Muscle layer of colon (tissue), 2 donors: ENCODE data around the gene GSS.
"Not testable (repeated sequence)": the region's sequence is repeated elsewhere in the genome, so short reads cannot be mapped to it uniquely, and the experiment has no call there.

Source experiments
- H3K27ac ChIP-seq: one replicate; pipeline ENCODE4 v1.7.0; 2013; ENCODE audit warnings: low read depth, mild to moderate bottlenecking, low read length, moderate library complexity
- H3K27me3 ChIP-seq, 2 donors: one replicate each; pipeline ENCODE4 v1.7.0; 2013; ENCODE audit warnings: low read length in 2 of 2, mild to moderate bottlenecking in 2 of 2; ENCODE audit not compliant: insufficient read depth in 2 of 2, control insufficient read depth in 1 of 2
- H3K36me3 ChIP-seq: one replicate; pipeline ENCODE4 v1.7.0; 2013; ENCODE audit warnings: mild to moderate bottlenecking, low read length; ENCODE audit not compliant: insufficient read depth
- H3K4me1 ChIP-seq: one replicate; pipeline ENCODE4 v1.7.0; 2013; ENCODE audit warnings: mild to moderate bottlenecking, low read length; ENCODE audit not compliant: insufficient read depth
- H3K4me3 ChIP-seq, 2 donors: one replicate each; pipeline ENCODE4 v1.7.0; 2013; ENCODE audit warnings: low read length in 2 of 2, low read depth in 1 of 2, mild to moderate bottlenecking in 1 of 2, moderate library complexity in 1 of 2
- H3K9ac ChIP-seq: one replicate; pipeline ENCODE4 v1.7.0; 2013; ENCODE audit warnings: low read length
- H3K9me3 ChIP-seq: one replicate; pipeline ENCODE4 v1.7.0; 2013; ENCODE audit warnings: mild to moderate bottlenecking, low read length
- donor health status: abdominal sarcoma.
- donor health status: Adenocarcinoma of cecum.

The GSS gene

DNA sequence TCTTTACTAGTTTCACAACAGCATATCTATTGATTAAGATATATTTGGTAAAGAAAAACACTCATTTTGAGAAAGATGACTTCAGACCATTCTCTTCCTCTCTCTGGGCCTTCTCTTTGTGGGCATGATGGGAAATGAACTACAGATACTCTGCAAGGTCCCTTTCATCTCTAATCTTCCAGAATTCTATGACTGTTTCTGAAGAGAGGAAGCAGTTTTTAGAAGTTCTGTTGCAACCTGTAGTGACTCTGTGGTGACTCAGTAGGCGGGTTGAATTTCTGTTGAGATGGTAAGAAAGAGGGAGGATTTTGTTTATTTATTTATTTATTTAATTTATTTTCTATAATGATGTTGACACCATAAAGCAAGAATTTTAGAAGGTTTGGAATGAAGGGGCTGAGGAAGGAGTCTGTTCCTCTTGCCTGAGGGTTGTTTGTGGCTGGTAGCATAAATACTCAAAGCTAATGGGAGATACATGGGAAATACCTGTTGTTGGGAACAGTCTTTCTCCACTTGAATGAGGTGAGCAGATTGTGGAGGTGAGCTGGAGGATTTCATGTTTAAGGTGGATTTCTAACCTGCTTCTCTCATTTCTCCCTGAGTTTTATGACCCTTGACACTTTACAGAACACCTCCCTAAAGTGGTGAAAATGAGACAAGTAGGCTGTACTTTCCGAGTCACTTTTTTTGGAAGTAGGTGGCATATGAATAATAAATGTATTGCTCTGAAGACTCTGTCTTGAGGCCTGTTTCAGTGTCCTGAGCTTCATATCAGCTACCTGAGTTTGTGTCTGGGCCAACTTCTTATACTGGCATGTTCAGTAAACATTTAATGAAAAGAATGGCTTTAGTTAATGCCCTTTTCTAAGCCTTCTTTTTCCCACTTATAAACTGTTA is 64.2 kb downstream of the GSS start:
- Histone ChIP-seq H3K27ac (no peak overlapping the region), H3K36me3 (no peaks in the 10 kb centered on the region), H3K4me1 (peaks cover 7% of the 10 kb centered on the region), H3K9me3 (no peaks in the 10 kb centered on the region), H3K9ac (no peak overlapping the region), H3K4me3 (no peak overlapping the region), H3K27me3 (no peaks in the 10 kb centered on the region)

GRCh38 chr20:34888468-34888867 is 67.1 kb downstream of the GSS start:
- Histone ChIP-seq H3K36me3 (peaks cover 10% of the 10 kb centered on the region), H3K4me3 (no peak overlapping the region), H3K4me1 (no peaks in the 10 kb centered on the region), H3K27ac (no peak overlapping the region), H3K9ac (no peak overlapping the region), H3K27me3 (no peaks in the 10 kb centered on the region), H3K9me3 (no peaks in the 10 kb centered on the region)

DNA sequence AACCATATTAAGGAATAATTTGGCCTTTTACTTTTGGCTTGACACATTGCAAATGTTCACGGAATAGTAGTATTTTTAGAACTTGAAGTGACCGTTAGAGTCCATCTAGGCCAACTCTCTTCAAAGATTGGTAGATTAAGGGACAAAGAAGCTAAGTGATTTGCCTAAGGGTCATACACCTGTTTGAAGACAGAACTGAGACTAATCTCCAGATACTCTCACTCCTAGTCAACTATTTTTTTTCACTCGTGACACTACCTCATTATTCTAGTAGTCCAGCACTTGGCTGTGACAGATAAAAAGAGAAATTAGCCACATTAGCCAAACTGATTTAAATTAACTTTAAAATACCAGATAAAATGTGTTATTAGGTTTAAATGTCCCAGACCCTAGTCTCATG is 68.6 kb downstream of the GSS start:
- Histone ChIP-seq H3K27me3 (no peaks in the 10 kb centered on the region), H3K36me3 (peaks cover 10% of the 10 kb centered on the region), H3K27ac (no peak overlapping the region)

DNA sequence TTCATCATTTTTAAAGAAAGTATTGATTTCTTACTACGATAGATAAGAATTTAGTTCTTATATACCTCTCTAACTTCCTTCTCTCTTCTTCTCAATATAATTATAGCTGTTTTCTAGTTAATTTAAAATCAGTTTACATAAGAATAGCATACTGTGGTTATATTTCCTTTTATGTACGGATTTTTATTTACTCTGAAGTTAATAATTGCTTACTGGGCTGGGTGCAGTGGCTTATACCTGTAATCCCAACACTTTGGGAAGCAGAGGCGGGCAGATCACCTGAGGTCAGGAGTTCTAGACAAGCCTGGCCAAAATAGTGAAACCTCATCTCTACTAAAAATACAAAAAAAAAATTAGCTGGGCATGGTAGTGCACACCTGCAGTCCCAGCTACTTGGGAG is 69.5 kb downstream of the GSS start:
- Histone ChIP-seq H3K27me3 (no peaks in the 10 kb centered on the region), H3K27ac (no peak overlapping the region), H3K36me3 (peaks cover 10% of the 10 kb centered on the region), H3K4me1 (no peaks in the 10 kb centered on the region), H3K9ac (no peak overlapping the region), H3K4me3 (no peak overlapping the region), H3K9me3 (no peaks in the 10 kb centered on the region)

More for the DNA sequence above, 68.6 kb downstream of the GSS start:
- Histone ChIP-seq H3K9me3 (no peaks in the 10 kb centered on the region), H3K4me3 (no peak overlapping the region), H3K4me1 (no peaks in the 10 kb centered on the region), H3K9ac (no peak overlapping the region)

- Histone ChIP-seq H3K4me1 (no peaks in the 10 kb centered on the region), H3K4me3 (no peak overlapping the region), H3K27me3 (no peaks in the 10 kb centered on the region), H3K9ac (no peak overlapping the region), H3K9me3 (no peaks in the 10 kb centered on the region), H3K36me3 (peaks cover 10% of the 10 kb centered on the region), H3K27ac (no peak overlapping the region)
Measured at GRCh38 chr20:34884260-34884659, 71.3 kb downstream of the GSS start.

- Histone ChIP-seq H3K27me3 (no peaks in the 10 kb centered on the region), H3K4me3 (no peak overlapping the region), H3K27ac (no peak overlapping the region), H3K9ac (no peak overlapping the region), H3K9me3 (no peaks in the 10 kb centered on the region), H3K36me3 (peaks cover 10% of the 10 kb centered on the region), H3K4me1 (no peaks in the 10 kb centered on the region)
Measured at GRCh38 chr20:34883809-34884208, 71.8 kb downstream of the GSS start.

GRCh38 chr20:34883087-34883688 is 72.4 kb downstream of the GSS start:
- Histone ChIP-seq H3K9ac (no peak overlapping the region), H3K36me3 (peaks cover 10% of the 10 kb centered on the region), H3K4me3 (no peak overlapping the region), H3K27me3 (no peaks in the 10 kb centered on the region), H3K4me1 (peaks cover 4% of the 10 kb centered on the region), H3K27ac (no peak overlapping the region), H3K9me3 (no peaks in the 10 kb centered on the region)

DNA sequence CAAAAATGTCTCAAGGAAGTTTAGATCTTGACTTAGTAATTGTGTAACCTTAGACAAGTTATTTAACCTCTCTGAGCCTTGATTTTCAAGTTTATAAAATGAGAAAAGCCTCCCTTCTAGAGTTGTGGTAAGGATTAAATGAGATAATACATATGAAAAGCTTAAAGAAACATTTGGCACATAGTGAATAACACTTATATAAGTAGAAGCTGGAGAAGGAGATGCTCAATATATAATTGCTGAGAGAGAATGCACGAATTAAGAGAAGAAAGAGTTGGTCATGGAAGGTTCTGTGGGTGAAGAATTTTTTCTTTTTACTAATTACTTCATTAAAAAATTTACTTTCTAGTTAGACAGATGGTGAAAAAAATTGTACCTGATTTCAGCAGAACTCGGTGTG is 73.9 kb downstream of the GSS start:
- H3K9ac ChIP-seq, result no peak overlapping the region
- peaks cover 10% of the 10 kb centered on the region for H3K36me3 ChIP-seq
- no peaks in the 10 kb centered on the region for H3K9me3 ChIP-seq
- peaks cover 9% of the 10 kb centered on the region for H3K4me1 ChIP-seq
- H3K27ac ChIP-seq, result no peak overlapping the region
- no peaks in the 10 kb centered on the region for H3K27me3 ChIP-seq
- H3K4me3 ChIP-seq, result no peak overlapping the region

DNA sequence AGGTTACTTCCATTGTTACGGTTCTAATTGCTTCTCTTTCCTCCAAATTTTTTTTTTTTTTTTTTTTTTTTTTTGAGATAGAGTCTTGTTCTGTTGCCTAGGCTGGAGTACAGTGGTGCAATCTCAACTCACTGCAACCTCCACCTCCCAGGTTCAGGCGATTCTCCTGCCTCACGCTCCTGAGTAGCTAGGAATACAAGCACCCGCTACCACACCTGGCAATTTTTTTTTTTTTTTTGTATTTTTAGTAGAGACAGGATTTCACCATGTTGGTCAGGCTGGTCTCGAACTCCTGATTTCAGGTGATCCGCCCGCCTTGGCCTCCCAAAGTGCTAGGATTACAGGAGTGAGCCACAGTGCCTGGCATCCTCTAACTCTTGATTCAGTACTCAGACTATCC is 74.6 kb downstream of the GSS start:
- H3K4me3 ChIP-seq, H3K27me3 ChIP-seq, H3K36me3 ChIP-seq, H3K4me1 ChIP-seq, H3K27ac ChIP-seq, H3K9me3 ChIP-seq, H3K9ac ChIP-seq: not testable (repeated sequence)

DNA sequence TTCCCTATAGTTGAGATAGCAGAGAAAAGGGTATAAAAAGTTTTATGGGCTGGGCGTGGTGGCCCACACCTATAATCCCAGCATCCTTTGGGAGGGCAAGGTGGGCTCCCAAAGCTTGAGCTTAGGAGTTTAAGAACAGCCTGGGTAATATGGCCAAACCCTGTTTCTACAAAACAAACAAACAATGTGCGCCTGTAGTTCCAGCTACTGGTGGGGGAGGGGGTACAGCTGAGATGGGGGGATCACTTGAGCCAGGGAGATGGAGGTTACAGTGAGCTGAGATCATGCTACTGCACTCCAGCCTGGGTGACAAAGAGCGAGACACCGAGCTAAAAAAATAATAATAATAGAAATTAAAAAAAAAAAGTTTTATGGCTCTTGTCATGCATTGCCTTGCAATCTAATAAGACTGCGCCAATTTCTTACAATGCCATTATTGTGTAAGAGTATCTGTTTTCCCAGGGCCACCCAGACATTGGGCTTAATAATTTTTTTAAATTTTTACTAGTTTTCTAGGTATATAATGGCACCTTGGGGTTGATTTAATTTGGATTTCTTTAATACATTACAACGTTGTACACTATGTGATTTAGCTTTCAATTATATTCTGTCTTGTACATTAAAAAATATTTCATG is 75.3 kb downstream of the GSS start:
- Histone ChIP-seq H3K4me3 (no peak overlapping the region), H3K27ac (no peak overlapping the region), H3K9me3 (no peaks in the 10 kb centered on the region), H3K4me1 (peaks cover 13% of the 10 kb centered on the region), H3K9ac (no peak overlapping the region), H3K27me3 (no peaks in the 10 kb centered on the region), H3K36me3 (peaks cover 10% of the 10 kb centered on the region)
